Measurements from ENCODE around the gene DLEC1. TPM values are rescaled to one million over a fixed set of nuclear protein-coding genes. Genes with fewer than 3 reads are reported as not detected.

The DLEC1 gene
- total RNA-seq, 1 donor from 2014 or later = under 0.01 TPM

Small RNAs within 50 kb of the gene (small RNA-seq; reads per million reads assigned to genes)
- not detected for gene RF00019

Other genes with a start within 250 kb of the DLEC1 start
- gene CTDSPL, start 177.3 kb upstream of the DLEC1 start, total RNA-seq = 20.4 TPM
- gene VILL, start 48.4 kb upstream of the DLEC1 start, total RNA-seq = 7.8 TPM
- gene PLCD1, start 9.6 kb upstream of the DLEC1 start, total RNA-seq = 9.4 TPM
- gene ACAA1, start 97.9 kb downstream of the DLEC1 start, total RNA-seq = 21.9 TPM
- 5.2 TPM for gene MYD88, start 99.5 kb downstream of the DLEC1 start, total RNA-seq
- gene OXSR1, start 126.3 kb downstream of the DLEC1 start, total RNA-seq = 20.9 TPM
- not detected for gene SLC22A13, start 226.6 kb downstream of the DLEC1 start, total RNA-seq
- gene SLC22A14, start 243.1 kb downstream of the DLEC1 start, total RNA-seq = under 0.01 TPM